ENCODE results near the gene CBLC. TPM values are rescaled to one million over a fixed set of nuclear protein-coding genes. Genes with fewer than 3 reads are reported as not detected.

CBLC gene
- total RNA-seq, 1 experiment from 2014 or later, result 0.80 TPM

DNA sequence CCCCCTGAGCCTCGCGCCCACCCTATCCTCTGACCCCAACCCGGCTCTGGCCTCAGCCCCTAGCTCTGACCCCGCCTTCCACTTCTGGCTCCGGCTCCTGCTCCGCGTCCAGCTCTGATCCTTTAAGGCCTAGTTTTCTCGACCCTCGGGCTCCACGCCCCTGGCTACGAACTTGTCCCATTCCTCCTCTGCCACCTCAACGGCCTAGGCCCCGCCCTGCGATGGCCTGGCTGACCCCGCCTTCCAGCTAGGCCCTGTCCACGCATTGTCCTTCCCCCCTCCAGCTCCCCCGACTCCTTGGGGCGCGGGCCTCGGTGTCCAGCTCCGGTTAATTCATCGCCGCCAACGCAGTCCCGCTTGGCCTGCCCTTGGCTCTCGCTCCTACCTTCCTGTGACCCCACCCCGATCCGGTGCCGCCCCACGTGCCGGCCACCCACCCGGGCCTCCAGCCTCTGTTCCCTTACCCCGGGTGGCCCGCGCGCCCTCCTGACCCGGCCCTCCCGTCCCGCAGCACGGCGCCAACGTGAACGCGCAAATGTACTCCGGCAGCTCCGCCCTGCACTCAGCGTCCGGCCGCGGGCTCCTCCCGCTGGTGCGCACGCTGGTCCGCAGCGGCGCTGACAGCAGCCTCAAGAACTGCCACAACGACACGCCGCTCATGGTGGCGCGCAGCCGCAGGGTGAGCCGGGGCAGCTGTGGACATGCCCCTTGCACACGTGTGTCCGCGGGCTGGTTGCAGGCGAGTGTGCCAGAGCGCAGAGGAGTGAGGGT is 19.8 kb upstream of the CBLC start:
- Histone ChIP-seq H3K4me1 (ENCODE audit: control insufficient read depth, insufficient read depth, low read length) (peaks cover 30% of the 10 kb centered on the region), H3K36me3 (ENCODE audit: control insufficient read depth, insufficient read depth, low read length) (no peaks in the 10 kb centered on the region), H3K9me3 (ENCODE audit: control insufficient read depth, insufficient read depth, low read depth, low read length) (no peaks in the 10 kb centered on the region), H3K27ac (ENCODE audit: low read length) (no peak overlapping the region), H3K4me3 (ENCODE audit: low read depth in 2 of 2, low read length in 2 of 2) (no peak overlapping the region), H3K27me3 (ENCODE audit: control insufficient read depth, insufficient read depth, low read length) (no peaks in the 10 kb centered on the region)
- in situ Hi-C loops (cut with HindIII; ENCODE audit: low pct_unique_long_range_greater_than_20kb, low sequenced_read_pairs), result no loop called here
- no peak for ATAC-seq
- intact Hi-C loops (cut with micrococcal nuclease; ENCODE audit: unreplicated experiment), result no loop called here
- BruUV-seq (replicated peaks), result no TSS peak
- TF ChIP-seq, protein P1, sequence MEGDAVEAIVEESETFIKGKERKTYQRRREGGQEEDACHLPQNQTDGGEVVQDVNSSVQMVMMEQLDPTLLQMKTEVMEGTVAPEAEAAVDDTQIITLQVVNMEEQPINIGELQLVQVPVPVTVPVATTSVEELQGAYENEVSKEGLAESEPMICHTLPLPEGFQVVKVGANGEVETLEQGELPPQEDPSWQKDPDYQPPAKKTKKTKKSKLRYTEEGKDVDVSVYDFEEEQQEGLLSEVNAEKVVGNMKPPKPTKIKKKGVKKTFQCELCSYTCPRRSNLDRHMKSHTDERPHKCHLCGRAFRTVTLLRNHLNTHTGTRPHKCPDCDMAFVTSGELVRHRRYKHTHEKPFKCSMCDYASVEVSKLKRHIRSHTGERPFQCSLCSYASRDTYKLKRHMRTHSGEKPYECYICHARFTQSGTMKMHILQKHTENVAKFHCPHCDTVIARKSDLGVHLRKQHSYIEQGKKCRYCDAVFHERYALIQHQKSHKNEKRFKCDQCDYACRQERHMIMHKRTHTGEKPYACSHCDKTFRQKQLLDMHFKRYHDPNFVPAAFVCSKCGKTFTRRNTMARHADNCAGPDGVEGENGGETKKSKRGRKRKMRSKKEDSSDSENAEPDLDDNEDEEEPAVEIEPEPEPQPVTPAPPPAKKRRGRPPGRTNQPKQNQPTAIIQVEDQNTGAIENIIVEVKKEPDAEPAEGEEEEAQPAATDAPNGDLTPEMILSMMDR (IDR thresholded peaks at IDR 0.05), result no peak
- TF ChIP-seq, protein P2, sequence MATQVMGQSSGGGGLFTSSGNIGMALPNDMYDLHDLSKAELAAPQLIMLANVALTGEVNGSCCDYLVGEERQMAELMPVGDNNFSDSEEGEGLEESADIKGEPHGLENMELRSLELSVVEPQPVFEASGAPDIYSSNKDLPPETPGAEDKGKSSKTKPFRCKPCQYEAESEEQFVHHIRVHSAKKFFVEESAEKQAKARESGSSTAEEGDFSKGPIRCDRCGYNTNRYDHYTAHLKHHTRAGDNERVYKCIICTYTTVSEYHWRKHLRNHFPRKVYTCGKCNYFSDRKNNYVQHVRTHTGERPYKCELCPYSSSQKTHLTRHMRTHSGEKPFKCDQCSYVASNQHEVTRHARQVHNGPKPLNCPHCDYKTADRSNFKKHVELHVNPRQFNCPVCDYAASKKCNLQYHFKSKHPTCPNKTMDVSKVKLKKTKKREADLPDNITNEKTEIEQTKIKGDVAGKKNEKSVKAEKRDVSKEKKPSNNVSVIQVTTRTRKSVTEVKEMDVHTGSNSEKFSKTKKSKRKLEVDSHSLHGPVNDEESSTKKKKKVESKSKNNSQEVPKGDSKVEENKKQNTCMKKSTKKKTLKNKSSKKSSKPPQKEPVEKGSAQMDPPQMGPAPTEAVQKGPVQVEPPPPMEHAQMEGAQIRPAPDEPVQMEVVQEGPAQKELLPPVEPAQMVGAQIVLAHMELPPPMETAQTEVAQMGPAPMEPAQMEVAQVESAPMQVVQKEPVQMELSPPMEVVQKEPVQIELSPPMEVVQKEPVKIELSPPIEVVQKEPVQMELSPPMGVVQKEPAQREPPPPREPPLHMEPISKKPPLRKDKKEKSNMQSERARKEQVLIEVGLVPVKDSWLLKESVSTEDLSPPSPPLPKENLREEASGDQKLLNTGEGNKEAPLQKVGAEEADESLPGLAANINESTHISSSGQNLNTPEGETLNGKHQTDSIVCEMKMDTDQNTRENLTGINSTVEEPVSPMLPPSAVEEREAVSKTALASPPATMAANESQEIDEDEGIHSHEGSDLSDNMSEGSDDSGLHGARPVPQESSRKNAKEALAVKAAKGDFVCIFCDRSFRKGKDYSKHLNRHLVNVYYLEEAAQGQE (IDR thresholded peaks at IDR 0.05; ENCODE audit: insufficient read depth in 1 of 2, low read depth in 2 of 2, low read length in 1 of 2), result no peak
- TF ChIP-seq POLR2AphosphoS5 (IDR thresholded peaks at IDR 0.05; ENCODE audit: low read depth, low read length) (no peak), TCF7L2 (IDR thresholded peaks at IDR 0.05; ENCODE audit: low read depth, low read length) (no peak), SIN3A (IDR thresholded peaks at IDR 0.05; ENCODE audit: borderline replicate concordance, insufficient read depth, low read depth, low read length) (no peak)
- ChIA-PET CTCF (interaction anchor here (1.4 kb wide), 1 partner anchor 13 kb away, joined by 4 read pairs; no protein-coding TSS in a partner anchor), POLR2A (no interaction called here)
- DNase-seq (ENCODE audit: low read depth, low spot score), result no peak

DNA sequence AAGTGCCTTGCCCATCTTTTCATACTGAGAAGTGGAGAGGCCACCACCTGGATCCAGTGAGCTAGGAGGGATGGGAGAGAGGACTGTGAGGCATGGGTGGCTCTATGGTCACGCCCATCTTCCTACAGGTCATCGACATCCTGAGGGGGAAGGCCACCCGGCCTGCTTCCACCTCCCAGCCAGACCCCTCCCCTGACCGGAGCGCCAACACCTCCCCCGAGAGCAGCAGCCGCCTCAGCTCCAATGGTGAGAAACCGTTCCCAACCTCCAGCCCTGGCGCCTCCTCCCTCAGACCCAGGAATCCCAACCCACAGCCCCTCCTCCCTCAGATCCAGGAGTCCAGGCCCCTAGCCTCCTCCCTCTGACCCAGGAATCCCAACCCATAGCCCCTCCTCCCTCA is 19.1 kb upstream of the CBLC start:
- peak; percentile 8; the same call in 1 of the 2 replicates for ATAC-seq
- ChIA-PET POLR2A (no interaction called here), CTCF (interaction anchor here (1.4 kb wide), 1 partner anchor 12 kb away, joined by 4 read pairs; no protein-coding TSS in a partner anchor)

More for the DNA sequence above, 19.1 kb upstream of the CBLC start:
- DNase-seq (ENCODE audit: low read depth, low spot score), result no peak
- H3K36me3 ChIP-seq (ENCODE audit: control insufficient read depth, insufficient read depth, low read length), result no peaks in the 10 kb centered on the region
- no peak overlapping the region for H3K4me3 ChIP-seq (ENCODE audit: low read depth in 2 of 2, low read length in 2 of 2)
- BruUV-seq (replicated peaks), result no TSS peak
- peaks cover 28% of the 10 kb centered on the region for H3K4me1 ChIP-seq (ENCODE audit: control insufficient read depth, insufficient read depth, low read length)
- no peaks in the 10 kb centered on the region for H3K9me3 ChIP-seq (ENCODE audit: control insufficient read depth, insufficient read depth, low read depth, low read length)
- no peak for TF ChIP-seq SIN3A (IDR thresholded peaks at IDR 0.05; ENCODE audit: borderline replicate concordance, insufficient read depth, low read depth, low read length)
- TF ChIP-seq, protein P2 (IDR thresholded peaks at IDR 0.05; ENCODE audit: insufficient read depth in 1 of 2, low read depth in 2 of 2, low read length in 1 of 2), result no peak
- TF ChIP-seq, protein P1 (IDR thresholded peaks at IDR 0.05), result no peak
- TF ChIP-seq TCF7L2 (IDR thresholded peaks at IDR 0.05; ENCODE audit: low read depth, low read length), result no peak
- TF ChIP-seq POLR2AphosphoS5 (IDR thresholded peaks at IDR 0.05; ENCODE audit: low read depth, low read length), result no peak
- in situ Hi-C loops (cut with HindIII; ENCODE audit: low pct_unique_long_range_greater_than_20kb, low sequenced_read_pairs), result no loop called here
- H3K27ac ChIP-seq (ENCODE audit: low read length), result no peak overlapping the region
- H3K27me3 ChIP-seq (ENCODE audit: control insufficient read depth, insufficient read depth, low read length), result no peaks in the 10 kb centered on the region
- intact Hi-C loops (cut with micrococcal nuclease; ENCODE audit: unreplicated experiment), result no loop called here
